HS-5 (cell line): ENCODE data around the gene GJC2.

ENCODE experiments used
- DNase-seq: peaks from one replicate; pipeline ENCODE4 v3.0.0-alpha.2; 2012; ENCODE audit warnings: low read depth

GJC2 gene

DNA sequence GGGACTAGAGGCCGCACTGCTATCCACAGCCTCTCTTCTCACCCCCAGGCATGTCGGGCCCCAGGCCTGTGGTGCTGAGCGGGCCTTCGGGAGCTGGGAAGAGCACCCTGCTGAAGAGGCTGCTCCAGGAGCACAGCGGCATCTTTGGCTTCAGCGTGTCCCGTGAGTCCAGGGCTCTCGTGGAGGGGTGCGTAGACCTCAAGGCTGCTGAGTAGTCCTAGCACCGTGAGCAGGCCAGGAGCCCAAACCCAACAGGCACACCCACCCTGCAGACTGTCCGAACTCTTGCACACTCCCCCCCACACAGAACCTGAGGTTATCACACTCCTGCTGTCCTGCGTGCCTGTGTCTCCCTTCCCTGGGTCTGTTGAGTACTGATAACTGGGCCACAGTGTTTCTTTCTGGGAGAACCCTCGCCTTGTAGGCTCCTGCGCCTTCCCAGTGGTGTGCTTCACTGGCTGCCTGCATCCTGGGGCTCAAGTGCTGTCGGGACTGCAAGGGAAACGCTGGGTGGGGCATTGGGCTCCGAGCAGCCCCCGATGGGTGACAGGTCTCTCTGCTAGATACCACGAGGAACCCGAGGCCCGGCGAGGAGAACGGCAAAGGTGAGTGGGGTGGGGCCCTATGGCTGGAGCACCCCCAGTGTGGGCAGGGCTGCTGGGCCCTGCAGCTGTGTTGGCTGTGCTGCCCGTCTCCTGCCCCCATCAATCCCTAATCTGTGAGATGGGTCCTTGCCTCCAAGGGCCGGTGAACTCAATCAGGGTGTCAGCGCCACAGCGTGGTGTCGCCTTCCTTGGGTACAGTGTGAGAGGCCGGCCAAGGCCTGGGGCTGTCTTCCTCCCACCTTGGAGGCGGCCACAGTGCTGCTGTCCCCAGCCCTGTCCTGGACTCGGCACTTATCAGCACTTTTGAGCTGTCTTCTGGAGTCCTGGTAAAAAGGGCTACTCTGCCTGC lies 4.0 kb upstream of the GJC2 start:
- DNase-seq = no peak

DNA sequence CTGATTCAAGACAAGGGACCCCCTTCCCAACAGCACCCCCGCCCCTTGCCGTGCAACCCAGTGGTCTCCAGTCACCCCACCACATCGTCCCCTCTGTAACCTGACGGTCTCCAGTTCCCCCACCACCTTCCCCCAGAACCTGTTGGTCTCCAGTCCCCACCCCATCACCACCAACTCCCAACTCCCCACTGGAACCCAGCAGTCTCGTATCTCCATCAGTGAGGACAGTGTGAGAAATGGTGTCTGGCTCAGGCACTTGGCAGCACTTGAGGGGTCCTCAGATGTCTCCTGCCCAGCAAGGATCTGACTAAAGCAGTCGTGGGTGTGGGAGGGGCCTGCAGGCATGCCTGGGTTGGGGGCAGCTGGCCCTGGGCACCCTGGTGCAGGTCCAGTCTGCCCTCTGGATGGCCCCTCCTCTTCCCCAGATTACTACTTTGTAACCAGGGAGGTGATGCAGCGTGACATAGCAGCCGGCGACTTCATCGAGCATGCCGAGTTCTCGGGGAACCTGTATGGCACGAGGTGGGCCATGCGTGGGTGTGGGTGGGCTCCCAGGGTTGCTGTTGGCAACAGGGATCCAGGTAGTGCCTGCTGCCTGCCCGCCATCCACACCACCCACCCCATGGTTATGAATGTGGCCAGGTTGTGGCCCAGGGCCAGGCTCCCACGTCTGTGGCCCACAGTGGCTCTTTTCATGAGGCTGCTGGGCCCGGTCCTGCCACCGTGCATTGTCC lies 3.1 kb upstream of the GJC2 start:
- DNase-seq = no peak

DNA sequence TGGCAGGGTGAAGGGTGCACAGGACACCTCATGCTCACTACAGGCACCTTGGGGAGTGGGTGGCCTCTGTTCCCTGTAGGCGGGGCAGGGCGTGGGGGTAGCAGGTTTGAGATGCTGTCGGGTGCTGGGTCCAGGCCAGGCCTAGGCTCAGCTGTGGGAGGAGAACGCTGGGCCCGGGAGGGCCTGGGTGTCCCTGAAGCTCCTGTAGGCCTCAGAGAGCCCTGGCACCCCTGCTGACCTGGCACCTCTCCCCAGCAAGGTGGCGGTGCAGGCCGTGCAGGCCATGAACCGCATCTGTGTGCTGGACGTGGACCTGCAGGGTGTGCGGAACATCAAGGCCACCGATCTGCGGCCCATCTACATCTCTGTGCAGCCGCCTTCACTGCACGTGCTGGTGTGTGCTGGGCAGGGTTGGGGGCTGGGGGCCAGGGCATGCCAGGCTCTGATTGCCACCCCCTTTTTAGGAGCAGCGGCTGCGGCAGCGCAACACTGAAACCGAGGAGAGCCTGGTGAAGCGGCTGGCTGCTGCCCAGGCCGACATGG lies 2.5 kb upstream of the GJC2 start:
- no peak for DNase-seq

DNA sequence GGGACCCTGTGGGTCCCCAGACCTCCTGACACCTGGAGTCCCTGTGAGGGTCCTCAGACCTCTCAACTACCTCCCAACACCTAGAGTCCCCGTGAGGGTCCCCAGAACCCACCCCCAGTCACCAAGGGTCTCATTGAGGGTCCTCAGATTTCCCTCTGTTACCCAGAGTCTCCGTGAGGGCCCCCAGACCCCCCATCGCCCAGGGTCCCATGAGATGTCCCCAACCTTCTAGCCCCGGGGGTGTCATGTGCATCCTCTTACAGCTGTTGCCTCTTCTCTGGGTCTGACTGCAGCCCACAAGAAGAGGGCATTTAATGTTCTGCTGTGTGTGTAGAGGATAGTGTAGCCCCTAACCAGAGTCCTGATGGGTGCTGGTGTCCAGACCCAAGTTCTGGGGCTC lies 2.0 kb upstream of the GJC2 start:
- no peak for DNase-seq

DNA sequence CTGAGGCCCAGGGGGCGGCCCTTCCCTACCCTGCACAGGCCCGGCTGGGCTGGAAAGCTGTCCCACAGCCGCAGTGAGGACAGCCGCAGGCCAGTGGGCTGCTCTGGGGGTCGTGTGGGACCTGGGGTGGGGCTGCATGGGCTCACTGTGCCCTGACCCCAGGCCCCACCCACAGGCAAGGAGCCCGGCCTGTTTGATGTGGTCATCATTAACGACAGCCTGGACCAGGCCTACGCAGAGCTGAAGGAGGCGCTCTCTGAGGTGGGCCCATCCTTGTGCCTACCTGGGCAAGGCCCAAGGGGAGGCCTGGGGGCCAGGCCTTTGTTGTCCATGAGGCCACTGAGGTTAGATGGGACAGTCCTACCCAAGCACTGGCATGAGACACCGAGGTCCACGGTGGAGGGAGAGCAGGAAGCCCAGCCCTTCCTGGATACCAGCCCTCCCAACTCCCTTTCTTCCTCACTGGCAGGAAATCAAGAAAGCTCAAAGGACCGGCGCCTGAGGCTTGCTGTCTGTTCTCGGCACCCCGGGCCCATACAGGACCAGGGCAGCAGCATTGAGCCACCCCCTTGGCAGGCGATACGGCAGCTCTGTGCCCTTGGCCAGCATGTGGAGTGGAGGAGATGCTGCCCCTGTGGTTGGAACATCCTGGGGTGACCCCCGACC lies 1.4 kb upstream of the GJC2 start:
- DNase-seq = no peak

DNA sequence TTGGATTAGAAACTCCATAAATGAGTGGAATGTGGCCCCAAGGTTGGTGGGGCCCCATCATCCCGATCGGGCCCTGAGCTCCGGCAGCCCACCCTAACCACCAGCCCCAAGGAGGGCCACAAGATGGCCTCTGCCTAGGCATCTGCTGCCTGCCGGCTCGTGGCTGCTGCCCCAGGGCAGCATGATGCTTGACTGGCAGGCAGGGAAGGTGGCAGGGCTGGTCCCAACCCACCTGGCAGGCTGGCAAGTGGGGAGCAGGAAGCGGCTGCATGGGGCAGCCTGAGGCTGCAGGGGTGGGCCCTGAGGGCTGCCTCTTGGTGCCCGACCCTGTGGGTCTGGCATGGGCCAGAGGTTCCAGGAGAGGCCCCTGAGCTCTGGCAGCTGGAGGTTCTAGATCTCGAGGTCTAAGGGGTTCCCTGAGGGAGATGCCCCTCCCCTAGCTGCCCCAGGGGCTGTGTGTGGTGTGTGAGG lies 760 bp upstream of the GJC2 start:
- no peak for DNase-seq

DNA sequence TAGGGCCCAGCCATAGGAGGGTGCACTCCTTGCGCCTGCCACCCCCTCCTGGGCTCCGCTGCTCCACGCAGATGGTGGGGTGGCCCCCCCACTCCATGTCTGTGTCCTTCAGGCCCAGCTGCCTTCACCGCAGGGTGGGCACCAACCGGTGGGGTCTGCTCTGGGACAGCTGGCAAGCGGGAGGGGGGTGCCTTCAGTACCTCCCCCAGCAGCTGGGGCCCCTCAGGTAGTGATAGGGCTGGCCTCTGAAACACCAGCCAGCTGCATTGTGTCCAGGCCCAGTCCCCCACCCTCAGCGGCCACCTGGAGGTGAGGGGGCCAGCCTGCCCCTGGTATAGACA lies 360 bp downstream of the GJC2 start:
- no peak for DNase-seq

DNA sequence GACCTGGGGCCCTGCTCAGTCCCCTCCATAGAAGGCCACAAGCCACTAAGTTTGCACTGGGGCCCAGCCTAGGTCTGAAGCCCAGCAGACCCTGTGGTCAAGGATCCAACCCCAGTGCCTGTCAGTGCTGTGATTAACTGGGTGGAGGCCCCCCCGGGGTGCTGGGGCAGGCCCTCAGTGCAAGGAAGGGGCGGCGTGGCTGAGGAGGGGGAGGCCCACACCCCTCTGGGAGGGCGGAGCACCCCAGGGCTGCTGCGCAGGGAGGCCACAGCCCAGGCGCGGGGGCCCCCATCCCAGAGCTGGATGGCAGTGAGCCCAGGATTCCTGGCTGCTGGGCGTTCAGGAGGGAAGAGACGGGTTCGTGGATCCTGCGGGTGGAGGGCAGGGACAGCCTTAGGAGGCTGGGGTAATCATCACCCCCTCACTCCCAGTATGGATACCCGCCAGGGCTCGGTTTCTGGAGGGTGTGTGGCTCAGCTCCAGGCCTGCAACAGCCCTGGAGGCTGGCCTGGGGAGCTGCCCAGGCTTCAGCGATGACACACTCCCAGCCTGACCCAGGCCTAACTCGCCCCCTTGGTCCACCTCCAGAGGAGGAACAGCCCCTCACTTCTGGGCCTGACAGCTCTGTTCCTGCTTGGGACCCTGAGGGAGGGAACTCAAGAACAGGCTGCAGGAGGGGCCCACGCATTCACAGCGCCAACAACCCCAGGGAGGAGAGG lies 890 bp downstream of the GJC2 start:
- DNase-seq = no peak

DNA sequence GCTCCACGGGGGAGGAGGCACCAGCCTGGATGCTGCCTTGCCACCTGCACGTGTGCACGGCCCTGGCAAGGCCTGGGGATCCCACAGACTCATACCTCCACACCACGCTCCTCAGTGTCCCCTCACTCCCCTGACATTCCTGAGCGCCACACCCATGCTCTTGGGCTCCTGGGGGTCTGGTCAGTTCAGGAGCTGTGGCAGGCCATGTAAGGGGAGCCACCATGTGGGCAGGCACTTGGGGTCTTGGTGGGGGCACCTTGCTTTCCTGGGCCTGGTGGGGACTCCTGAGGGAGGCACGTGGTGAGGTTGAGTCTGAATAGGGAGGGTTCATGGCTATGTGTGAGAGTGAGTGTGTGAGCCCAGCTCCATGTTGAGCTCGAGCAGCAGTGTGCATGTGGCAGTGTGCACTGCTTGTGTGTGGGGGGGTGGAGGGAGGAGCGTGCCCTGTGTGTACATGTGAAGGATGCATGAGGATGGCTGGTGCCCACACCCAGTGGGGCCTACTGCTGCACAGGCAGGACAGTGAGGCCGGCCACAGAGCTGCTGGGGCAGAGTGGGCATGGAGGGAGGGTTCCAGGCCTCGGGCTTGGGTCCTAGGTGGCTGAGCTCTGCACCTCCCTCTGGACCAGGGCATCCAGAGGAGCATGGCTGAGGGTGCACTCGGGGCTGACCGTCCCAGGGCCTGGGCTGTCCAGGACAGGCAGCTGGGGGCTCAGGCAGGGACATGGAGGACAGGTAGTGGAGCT lies 1.6 kb downstream of the GJC2 start:
- DNase-seq = no peak

DNA sequence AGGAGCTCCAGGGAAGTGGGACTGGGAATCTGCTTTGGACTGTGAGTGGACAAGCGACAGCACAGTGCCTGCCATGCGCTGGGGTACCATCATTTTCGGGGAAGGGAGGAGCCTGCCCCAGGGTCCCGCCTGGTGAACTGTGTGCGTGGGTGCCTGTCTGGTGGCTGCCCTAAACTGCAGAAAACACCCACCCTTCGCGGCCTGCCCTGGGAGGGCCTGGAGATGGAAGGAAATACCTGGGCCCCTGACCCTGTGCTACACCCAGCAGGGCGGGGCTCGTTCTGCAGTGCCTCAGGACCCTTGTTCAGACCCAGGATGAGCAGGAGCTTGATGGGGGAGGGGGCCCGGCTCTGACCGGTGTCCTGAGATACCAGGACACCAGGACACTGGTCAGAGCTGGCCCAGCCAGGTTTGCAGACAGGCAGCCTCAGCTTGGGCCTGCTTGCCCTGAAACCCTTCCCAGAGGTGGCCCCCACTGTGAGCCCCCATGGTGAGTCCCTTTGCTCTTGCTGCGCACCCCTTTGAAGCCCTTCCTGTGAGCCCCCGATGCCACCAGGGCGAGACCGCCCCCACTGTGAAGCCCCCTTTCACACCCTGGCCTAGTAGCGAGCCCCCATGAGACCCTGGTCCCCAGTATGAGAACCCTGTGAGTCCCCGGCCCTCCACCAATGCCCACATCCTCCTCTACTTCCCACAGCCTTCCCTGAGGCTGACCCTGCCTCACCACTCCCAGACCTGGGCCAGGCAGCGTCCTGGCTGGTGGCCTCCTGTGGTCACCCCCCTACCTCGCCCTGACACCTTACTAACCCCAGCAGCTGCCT lies 2.6 kb downstream of the GJC2 start:
- no peak for DNase-seq

DNA sequence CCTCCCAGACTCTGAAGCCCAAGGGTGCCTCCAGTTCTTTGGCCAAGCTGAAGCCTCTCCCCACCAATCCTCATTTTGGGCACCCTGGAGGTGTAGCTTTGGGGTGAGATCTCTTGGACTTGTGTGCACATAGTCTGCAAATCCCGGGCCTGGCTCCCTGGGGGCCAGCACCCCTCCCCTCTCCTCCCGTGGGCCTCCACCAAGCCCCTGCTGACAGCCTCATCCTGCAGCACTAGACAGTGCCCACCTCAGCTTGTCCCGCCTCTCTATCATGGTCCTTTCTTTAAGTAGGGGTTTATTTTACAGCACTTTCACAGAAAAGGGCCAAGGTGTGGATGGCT lies 3.2 kb downstream of the GJC2 start:
- DNase-seq = no peak

DNA sequence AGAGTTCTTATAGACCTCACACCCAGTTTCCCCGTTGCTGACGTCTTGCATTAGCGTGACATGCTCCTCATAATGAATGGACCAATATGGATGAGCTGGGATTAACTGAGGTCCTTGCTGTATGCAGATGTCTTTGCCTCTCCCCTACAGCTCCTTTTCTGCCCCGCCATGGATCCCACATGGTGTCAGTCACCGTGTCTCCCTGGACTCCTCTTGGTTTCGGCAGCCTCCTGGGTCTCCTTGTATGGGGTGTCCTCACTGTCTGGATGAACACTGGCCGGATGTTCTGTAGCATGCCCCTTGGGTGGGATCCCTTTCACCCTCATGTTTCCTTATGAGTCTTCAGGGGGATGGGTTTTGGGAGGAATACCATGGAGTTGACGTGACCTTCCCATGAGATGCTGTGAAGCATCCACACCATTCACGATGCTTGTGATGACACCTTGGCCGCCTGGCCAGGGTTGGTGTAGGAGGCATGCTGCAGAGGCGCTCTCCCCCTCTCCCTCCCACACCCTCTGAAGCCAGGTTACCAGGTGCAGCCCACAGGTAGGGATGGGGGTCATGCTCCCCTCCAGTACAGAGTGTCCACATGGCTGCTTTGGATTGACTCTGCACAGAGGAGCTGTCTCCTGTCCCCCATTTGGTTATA lies 4.4 kb downstream of the GJC2 start:
- no peak for DNase-seq

DNA sequence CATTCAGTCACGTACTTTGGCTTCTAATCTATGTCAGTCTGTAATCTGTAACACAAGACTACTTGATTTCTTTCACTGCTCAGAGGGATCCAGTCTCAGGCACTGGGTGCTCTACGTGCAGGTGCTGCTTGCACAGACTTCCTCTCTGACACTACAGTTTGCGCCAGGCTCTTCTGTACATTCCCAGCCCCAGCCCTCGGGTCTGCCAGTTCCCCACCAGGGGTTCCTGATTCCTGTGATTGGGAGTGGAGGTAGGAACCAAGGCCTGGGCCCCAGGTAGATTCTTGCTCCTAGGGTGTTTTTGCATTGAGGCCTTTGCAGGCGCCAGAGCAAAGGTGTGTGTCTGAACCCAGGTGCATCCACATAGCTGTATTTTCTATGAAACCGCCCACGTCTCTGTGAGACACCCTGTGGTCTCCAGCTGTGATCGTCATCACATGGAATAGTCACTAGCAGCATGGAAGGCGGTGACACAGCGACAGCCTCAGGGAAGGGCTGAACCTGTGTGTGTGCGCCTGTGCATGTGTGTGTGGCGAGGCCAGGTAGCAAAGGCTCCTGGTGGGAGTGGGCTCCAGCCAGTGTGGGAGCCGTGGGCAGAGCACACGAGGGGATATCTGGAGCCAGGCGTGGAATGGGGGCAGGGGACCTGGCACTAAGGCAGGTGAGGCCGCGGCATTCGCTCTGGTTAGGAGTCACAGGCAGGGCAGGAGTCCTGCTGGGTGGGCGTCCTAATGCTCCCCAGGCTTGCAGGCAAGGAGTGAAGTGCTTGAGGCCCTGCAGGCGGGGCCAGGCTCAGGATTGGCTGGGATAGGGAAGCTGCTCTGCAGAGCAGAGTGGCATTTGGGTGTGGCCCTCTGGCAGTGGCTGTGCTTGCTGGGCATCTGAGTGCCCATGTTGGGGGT lies 5.2 kb downstream of the GJC2 start:
- DNase-seq = no peak

DNA sequence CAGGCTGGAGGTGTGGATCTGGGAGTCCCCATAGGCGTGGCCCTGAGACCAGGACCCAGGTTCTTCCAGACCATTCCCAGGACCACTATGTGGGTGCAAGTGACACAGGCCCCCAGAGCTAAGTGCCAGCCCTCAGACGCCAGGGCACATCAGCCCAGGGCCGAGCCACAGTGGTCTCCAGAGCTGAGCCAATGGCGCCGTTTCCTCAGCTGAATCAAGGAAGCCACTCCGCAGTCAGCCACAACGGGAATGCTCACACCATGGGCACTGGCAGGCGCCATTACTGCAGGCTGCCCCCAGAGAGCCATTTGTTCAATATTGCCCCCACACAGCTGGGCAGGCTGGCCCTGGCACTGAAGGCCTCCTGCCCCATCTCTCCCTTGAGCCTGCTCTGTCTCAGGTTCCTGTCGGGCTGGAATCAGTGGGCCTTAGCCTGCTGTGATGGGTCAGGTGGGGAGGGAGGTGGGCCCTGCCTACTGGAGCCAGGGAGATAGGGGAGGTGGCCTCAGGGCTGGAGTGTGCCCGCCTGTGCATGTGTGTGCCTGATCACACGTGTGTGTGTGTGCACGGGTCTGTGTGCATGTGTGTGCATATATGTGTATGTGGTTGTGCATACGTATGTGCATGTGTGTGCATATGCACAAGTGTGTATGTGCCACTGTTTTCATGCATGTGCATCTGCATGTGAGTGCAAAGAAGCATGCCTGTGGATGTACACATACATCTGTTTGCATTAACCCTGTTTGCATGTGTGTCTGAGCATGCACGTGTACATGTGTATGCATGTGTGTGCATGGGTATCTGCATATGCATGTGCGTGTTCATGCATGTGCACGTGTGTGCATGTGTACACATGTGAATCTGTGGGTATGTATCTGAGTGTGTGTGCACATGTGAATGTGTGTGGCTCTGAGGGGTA lies 6.1 kb downstream of the GJC2 start:
- no peak for DNase-seq

DNA sequence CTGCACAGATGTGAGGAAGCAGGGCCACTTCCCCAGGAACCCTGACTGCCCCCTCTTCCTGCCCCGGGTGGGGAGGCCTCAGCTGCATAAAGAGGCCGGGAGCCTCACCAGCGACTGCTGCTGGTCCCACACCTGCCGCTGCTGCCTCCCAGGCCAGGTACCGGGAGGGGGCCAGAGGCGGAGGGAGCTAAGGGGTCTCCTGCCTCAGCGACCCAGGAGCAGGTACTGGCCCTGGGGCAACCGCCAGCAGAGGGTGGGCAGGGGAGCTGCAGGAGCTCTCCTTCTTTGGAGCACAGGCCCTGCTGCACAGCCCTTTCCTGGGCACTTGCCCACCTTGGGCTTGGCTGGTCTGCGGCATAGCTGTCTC lies 6.8 kb downstream of the GJC2 start:
- DNase-seq = no peak

DNA sequence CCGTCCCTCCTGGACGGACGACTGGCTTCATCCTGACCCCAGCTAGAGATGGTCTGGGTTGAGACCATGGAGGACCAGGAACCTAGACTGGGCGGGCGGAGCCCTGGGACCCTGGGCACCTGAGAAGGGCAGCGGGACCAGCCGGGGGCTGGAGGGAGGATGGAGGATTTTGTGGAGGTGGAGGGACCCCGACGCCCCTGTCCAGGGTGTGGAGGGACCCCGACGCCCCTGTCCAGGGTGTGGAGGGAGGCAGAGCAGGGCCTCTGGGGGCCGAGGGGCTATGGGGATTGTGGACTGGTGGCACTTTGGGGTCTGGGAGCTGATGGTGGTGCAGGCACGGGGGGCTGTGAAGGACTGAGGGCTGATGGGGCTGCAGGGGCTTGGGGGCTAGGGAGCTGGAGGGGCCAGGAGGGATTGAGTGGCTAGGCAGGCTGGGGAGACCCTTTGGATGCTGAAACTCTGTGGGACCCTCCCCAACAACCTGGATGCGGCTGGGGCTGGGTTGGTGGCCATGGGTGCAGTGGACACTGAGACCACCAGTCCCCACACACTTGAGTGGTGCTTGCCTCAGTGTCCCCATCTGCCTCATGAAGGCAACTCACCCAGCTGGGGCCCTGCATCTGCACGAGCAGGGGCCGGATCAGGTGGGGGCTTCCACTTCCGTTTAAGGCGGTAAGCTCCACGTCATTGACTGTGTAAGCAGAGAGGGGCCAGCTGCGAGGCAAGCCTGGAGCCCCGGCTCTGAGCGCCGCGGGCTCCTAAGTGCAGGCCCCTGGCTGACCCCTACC lies 7.4 kb downstream of the GJC2 start:
- no peak for DNase-seq

DNA sequence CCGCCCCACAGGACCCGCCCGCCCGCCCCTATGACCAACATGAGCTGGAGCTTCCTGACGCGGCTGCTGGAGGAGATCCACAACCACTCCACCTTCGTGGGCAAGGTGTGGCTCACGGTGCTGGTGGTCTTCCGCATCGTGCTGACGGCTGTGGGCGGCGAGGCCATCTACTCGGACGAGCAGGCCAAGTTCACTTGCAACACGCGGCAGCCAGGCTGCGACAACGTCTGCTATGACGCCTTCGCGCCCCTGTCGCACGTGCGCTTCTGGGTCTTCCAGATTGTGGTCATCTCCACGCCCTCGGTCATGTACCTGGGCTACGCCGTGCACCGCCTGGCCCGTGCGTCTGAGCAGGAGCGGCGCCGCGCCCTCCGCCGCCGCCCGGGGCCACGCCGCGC lies 8.0 kb downstream of the GJC2 start:
- no peak for DNase-seq
